MM.1S (cell line): ENCODE data around the gene KIAA0513.

Source experiments
- EZH2 ChIP-seq: fragments of 300-600 bp; sonication (generic); optimal IDR thresholded peaks from 2 replicates; pipeline ENCODE3; 2017; ENCODE audit warnings: low read depth, mild to moderate bottlenecking, antibody characterized with exemption, low read length, mixed read lengths
- EZH2phosphoT487 ChIP-seq: fragments of 300-600 bp; sonication (generic); IDR thresholded peaks from 2 replicates; pipeline ENCODE4 v1.6.1; 2018; ENCODE audit warnings: antibody characterized with exemption, low read length
- TF ChIP-seq, protein P1 (sequence below): fragments of 300-600 bp; sonication (generic); IDR thresholded peaks from 2 replicates; pipeline ENCODE4 v1.5.1; 2016; ENCODE audit warnings: antibody characterized with exemption, low read length, mixed read lengths

GRCh38 chr16:84989749-84990620, 37.6 kb upstream of the KIAA0513 start:
- no peak for TF ChIP-seq EZH2
- TF ChIP-seq, protein P1, sequence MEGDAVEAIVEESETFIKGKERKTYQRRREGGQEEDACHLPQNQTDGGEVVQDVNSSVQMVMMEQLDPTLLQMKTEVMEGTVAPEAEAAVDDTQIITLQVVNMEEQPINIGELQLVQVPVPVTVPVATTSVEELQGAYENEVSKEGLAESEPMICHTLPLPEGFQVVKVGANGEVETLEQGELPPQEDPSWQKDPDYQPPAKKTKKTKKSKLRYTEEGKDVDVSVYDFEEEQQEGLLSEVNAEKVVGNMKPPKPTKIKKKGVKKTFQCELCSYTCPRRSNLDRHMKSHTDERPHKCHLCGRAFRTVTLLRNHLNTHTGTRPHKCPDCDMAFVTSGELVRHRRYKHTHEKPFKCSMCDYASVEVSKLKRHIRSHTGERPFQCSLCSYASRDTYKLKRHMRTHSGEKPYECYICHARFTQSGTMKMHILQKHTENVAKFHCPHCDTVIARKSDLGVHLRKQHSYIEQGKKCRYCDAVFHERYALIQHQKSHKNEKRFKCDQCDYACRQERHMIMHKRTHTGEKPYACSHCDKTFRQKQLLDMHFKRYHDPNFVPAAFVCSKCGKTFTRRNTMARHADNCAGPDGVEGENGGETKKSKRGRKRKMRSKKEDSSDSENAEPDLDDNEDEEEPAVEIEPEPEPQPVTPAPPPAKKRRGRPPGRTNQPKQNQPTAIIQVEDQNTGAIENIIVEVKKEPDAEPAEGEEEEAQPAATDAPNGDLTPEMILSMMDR, result no peak
- no peak for TF ChIP-seq EZH2phosphoT487
